VCaP (cell line): ENCODE results near the gene C2orf78.
"Not testable (repeated sequence)": the region's sequence is repeated elsewhere in the genome, so short reads cannot be mapped to it uniquely, and the experiment has no call there.

Source experiments
- H3K27ac ChIP-seq: fragments of 450-650 bp; 2 replicates; pipeline ENCODE4 v1.5.1; 2017
- TF ChIP-seq, protein P1 (sequence below): fragments of 450-650 bp; conservative IDR thresholded peaks from 2 replicates; pipeline ENCODE4 v1.5.1; 2017; ENCODE audit warnings: mild to moderate bottlenecking, moderate library complexity

The C2orf78 gene

DNA sequence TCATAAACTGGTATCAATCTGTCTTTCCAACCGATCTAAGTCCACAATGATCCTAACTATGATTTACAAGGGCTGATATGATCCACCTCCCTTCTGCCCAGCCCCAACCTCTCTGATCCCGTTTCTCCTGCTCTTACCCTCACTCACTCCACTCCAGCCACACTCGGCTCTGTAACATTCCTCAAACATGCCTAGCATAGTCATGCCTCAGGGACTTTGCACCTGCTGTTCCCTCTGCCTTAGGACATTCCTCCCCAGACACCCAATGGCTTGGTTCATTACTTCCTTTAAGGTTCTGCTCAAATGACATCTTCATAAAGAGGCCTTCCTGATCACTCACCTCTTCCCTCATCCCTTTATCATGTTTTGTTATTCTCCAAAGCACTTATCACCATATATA, 13.3 kb upstream of the C2orf78 start:
- H3K27ac ChIP-seq, result no peak overlapping the region
- TF ChIP-seq, protein P1, sequence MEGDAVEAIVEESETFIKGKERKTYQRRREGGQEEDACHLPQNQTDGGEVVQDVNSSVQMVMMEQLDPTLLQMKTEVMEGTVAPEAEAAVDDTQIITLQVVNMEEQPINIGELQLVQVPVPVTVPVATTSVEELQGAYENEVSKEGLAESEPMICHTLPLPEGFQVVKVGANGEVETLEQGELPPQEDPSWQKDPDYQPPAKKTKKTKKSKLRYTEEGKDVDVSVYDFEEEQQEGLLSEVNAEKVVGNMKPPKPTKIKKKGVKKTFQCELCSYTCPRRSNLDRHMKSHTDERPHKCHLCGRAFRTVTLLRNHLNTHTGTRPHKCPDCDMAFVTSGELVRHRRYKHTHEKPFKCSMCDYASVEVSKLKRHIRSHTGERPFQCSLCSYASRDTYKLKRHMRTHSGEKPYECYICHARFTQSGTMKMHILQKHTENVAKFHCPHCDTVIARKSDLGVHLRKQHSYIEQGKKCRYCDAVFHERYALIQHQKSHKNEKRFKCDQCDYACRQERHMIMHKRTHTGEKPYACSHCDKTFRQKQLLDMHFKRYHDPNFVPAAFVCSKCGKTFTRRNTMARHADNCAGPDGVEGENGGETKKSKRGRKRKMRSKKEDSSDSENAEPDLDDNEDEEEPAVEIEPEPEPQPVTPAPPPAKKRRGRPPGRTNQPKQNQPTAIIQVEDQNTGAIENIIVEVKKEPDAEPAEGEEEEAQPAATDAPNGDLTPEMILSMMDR, result no peak

DNA sequence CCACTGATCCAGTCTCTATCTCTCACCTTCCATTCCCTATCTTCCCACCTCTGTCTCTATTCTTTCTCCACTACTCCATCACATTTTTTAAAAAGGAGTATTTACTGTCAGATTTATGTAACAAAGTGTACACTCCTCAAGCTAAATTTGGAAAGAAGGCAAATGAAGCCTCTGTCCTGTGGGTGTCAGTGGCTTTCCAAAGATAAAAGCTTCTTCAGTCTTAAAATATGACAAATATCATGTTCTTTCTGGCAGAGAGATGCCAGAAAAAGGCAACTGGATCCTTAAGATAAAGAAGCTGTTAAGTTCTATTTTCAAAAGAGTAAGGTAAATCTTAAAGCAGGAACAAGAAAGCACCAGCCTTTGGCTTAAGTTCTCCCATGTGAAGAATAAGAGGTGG, 11.2 kb upstream of the C2orf78 start:
- no peak overlapping the region for H3K27ac ChIP-seq
- TF ChIP-seq, protein P1, result no peak

DNA sequence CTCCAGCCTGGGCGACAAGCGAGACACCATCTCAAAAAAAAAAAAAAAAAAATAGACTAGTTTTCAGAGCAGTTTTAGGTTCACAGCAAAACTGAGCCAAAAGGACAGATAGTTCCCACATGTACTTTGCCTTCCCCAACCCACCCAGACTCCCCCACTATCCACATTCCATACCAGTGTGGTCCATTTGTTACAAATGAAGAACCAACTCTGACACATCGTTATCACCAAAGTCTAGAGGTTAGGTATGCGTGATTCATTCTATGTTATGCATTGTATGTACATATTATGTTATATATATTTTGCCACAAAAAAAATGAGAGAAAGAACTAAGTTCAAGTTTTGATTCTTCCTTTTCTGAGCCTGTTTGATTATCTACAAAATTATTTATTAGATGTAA, 7.6 kb upstream of the C2orf78 start:
- H3K27ac ChIP-seq, result no peak overlapping the region
- TF ChIP-seq, protein P1, result no peak

DNA sequence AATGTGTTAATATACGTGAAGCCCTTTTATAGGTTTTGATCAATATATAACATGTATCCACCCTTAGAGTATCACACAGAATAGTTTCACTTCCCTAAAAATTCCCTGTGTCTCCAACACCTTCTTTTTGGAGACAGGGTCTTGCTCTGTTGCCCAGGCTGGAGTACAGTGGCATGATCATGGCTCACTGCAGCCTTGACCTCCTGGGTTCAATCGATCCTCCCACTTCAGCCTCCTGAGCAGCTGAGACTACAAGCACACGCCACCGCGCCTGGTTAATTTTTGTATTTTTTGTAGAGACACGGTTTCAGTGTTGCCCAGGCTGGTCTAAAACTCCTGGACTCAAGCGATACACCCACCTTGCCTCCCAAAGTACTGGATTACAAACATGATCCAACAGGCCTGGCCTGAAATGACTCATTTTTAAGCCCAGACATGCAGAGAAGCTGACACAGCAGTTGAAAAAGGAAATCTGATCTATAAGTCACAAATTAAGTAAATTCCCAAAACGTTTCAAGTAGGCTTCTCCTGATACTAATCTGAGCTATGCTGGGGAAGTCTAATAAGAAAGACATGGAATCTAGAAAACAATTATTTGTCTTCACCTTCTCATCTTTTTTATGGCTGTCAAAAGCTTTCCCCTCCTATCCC, 7.0 kb upstream of the C2orf78 start:
- TF ChIP-seq, protein P1, result no peak
- no peak overlapping the region for H3K27ac ChIP-seq

DNA sequence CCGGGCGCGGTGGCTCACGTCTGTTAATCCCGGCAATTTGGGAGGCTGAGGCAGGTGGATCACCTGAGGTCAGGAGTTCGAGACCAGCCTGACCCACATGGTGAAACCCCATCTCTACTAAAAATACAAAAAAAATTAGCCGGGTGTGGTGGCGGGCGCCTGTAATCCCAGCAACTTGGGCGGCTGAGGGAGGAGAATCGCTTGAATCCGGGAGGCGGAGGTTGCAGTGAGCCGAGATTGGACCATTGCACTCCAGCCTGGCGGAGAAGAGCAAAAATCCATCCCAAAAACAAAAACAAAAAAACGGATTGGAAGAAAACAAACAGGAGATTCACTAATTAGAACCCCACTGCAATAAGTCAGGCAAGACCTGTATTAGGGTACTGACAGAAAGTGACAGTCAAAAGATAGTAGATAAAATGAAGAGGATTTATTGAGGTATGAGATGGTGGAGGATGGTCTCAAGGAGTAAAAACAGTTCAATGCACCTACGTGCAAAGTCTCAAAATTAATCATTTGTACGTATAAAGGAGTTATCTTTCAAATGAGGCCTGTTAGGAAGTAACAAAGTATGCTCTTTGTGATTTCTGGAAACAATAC, 5.0 kb upstream of the C2orf78 start:
- H3K27ac ChIP-seq, result peak overlapping the region; percentile 78

DNA sequence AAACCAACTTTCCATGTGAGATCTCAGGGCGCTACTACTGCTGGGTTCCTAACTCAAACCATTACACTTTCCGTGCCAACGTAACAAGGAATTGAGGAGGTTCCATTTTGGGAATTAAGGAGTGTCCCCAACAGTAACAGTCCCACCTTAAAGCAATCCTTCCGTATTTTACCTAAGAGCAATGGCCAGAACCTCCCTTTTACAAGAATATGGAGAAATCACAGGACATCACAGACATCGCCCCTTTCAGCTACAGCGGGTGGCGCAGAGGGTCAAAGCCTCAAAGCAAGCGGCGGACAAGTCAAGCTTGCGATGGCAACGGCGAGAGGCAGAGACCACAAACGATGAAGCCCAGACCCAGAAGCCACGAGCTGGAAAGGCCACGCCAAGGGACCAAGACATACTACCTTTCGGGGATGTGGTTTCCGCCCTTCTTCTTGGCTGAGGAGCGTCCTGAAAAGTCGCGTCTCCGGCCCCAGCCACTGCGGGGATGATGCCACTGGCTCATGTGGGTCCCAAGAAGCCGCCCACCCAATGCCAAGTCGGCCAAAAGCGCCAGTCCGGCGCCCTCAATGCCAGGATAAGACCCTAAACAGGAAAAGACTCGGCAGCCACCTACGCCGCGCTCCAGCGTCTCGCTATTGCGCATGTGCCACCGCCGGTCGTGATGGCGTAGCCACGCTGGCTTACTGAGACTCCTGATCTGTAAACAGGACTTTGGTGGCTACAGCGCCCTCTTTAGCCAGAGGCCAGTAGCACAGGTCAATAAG, 4.3 kb upstream of the C2orf78 start, which contains the start of gene DUSP11:
TSS of gene DUSP11 (minus strand) at position 637 of the 770 bp plus-strand sequence. CDS start at position 508, 129 bp downstream.
- TF ChIP-seq, protein P1, result peak; percentile 92
- H3K27ac ChIP-seq, result peak within 1 kb of the TSS; percentile 78

DNA sequence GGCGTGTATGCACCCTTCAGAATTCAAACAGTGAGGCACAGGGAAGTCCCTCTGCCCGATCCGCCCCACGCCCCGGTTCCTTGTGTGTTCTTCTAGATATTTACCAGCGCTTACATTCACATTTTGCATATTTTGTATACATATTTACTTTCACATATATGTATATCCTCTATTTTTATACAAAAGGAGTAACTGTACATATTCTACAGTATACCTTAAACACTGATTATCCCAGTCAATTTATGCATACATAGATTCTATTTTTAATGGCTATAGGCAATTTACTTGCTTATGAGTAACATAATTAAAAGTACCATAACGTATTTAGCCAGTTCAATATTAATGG, 3.8 kb upstream of the C2orf78 start:
- TF ChIP-seq, protein P1, result peak; percentile 67
- H3K27ac ChIP-seq, result peak overlapping the region; percentile 78; the same call in 1 of the 2 replicates

DNA sequence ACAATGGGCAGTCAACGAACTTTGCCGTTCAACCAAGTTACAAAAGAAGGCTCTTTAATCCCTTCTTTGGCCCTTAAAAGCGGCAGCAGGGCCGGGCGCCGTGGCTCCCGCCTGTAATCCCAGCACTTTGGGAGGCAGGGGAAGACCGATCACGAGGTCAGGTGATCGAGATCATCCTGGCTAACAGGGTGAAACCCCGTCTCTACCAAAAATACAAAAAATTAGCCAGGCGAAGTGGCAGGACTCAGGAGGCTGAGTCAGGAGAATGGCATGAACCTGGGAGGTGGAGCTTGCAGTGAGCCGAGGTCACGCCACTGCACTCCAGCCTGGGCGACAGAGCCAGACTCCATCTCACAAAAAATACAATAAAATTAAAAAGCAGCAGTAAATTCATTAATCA, 581 bp upstream of the C2orf78 start:
- not testable (repeated sequence) for H3K27ac ChIP-seq
